Uterus (tissue), 2 donors: ENCODE results near the gene PGR.

Experiments used
- CTCF ChIP-seq, 4 experiments: fragments of 200-600 bp in 2 of 4; fragments of 450-650 bp in 2 of 4; sonication (generic) in 2 of 4; IDR thresholded peaks; one replicate each; pipeline ENCODE4 v1.5.1; 2016 to 2019; ENCODE audit warnings: antibody characterized with exemption in 4 of 4, mild to moderate bottlenecking in 2 of 4, moderate library complexity in 1 of 4
- POLR2A ChIP-seq, 2 donors: fragments of 450-650 bp; IDR thresholded peaks; one replicate each; pipeline ENCODE4 v1.6.1; 2016; ENCODE audit warnings: antibody characterized with exemption in 2 of 2, mild to moderate bottlenecking in 1 of 2, moderate library complexity in 1 of 2

- no peak for TF ChIP-seq POLR2A (IDR thresholded peaks at IDR 0.05)
- no peak for TF ChIP-seq CTCF (IDR thresholded peaks at IDR 0.05)
Measured at GRCh38 chr11:101091781-101092180, 37.8 kb downstream of the PGR start.
